Liver (tissue), 3 donors: ENCODE measurements around the gene EBF4.

Source experiments
- GABPA ChIP-seq, 2 donors: IDR thresholded peaks in 1 of 2; conservative IDR thresholded peaks in 1 of 2; 2 replicates each; pipeline ENCODE4 v1.6.1; 2016; ENCODE audit warnings: antibody characterized with exemption in 2 of 2, mild to moderate bottlenecking in 1 of 2, moderate library complexity in 1 of 2
- JUND ChIP-seq, 2 donors: IDR thresholded peaks; 2 replicates each; pipeline ENCODE4 v1.6.1; 2016; ENCODE audit warnings: antibody characterized with exemption in 2 of 2
- NR2F2 ChIP-seq: IDR thresholded peaks from 2 replicates; pipeline ENCODE4 v1.6.1; 2016; ENCODE audit warnings: antibody characterized with exemption
- RAD21 ChIP-seq, 2 donors: IDR thresholded peaks; 2 replicates each; pipeline ENCODE4 v1.6.1; 2016; ENCODE audit warnings: antibody characterized with exemption in 2 of 2, mild to moderate bottlenecking in 2 of 2
- RXRA ChIP-seq, 2 donors: IDR thresholded peaks; 2 replicates each; pipeline ENCODE4 v1.6.1; 2017 to 2018; ENCODE audit warnings: antibody characterized with exemption in 2 of 2, mild to moderate bottlenecking in 1 of 2
- TAF1 ChIP-seq: conservative IDR thresholded peaks from 2 replicates; pipeline ENCODE4 v1.6.1; 2016; ENCODE audit warnings: antibody characterized with exemption, mild to moderate bottlenecking
- YY1 ChIP-seq: IDR thresholded peaks from 2 replicates; pipeline ENCODE4 v1.6.1; 2016; ENCODE audit warnings: antibody characterized with exemption, mild to moderate bottlenecking
- TF ChIP-seq, protein P1 (sequence below): fragments of 150-350 bp; IDR thresholded peaks from 2 replicates; pipeline ENCODE4 v1.5.1; 2017; ENCODE audit warnings: improper control_type of control experiment, low read depth, low read length; ENCODE audit not compliant: missing input control
- TF ChIP-seq, protein P2 (sequence below): IDR thresholded peaks from 2 replicates; pipeline ENCODE4 v1.6.1; 2016; ENCODE audit warnings: antibody characterized with exemption, mild to moderate bottlenecking
- TF ChIP-seq, protein P3 (sequence below): IDR thresholded peaks from 2 replicates; pipeline ENCODE4 v1.6.1; 2016; ENCODE audit warnings: antibody characterized with exemption
- TF ChIP-seq, protein P4 (sequence below): IDR thresholded peaks from 2 replicates; pipeline ENCODE4 v1.6.1; 2016; ENCODE audit warnings: antibody characterized with exemption
- donor health status: healthy.
- donor health status: healthy.

DNA sequence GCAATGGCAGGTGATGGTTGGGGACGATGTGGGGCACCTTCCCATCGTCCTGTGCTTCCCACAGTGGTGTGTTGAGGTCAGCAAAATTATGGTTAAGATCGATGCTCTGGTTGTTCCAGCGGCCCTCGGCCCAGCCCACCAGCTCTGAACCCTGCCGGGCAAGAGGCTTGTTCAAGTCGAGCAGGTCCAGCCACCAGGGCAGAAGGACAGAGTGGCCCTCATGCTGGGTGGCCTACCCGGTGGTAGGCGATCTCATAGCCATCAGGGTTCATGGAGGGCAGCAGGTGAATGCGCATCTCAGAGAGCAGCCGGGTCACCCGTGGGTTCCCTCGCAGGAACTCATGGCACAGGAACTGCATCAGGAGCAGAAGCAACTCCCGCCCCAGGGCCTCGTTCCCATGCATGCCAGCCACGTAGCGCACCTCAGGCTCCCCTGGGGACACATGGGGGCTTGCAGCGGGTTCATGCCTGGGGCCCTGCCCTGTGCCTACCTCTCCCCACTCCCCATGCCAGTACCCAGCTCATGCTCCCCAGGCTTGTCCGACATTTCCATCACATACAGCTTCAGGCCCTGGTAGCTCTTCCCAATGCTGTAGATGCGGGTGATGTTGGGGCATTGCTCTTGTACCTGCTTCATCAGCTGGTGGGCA, 103.6 kb downstream of the EBF4 start:
- TF ChIP-seq, protein P1, sequence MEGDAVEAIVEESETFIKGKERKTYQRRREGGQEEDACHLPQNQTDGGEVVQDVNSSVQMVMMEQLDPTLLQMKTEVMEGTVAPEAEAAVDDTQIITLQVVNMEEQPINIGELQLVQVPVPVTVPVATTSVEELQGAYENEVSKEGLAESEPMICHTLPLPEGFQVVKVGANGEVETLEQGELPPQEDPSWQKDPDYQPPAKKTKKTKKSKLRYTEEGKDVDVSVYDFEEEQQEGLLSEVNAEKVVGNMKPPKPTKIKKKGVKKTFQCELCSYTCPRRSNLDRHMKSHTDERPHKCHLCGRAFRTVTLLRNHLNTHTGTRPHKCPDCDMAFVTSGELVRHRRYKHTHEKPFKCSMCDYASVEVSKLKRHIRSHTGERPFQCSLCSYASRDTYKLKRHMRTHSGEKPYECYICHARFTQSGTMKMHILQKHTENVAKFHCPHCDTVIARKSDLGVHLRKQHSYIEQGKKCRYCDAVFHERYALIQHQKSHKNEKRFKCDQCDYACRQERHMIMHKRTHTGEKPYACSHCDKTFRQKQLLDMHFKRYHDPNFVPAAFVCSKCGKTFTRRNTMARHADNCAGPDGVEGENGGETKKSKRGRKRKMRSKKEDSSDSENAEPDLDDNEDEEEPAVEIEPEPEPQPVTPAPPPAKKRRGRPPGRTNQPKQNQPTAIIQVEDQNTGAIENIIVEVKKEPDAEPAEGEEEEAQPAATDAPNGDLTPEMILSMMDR, result no peak
- TF ChIP-seq RAD21 (IDR thresholded peaks at IDR 0.05) (no peak), NR2F2 (no peak), JUND (IDR thresholded peaks at IDR 0.05) (no peak), GABPA (IDR thresholded peaks at IDR 0.05 in 1 of 2, conservative IDR thresholded peaks at IDR 0.05 in 1 of 2) (no peak), RXRA (IDR thresholded peaks at IDR 0.05) (no peak), TAF1 (no peak), YY1 (no peak)
- TF ChIP-seq, protein P2, sequence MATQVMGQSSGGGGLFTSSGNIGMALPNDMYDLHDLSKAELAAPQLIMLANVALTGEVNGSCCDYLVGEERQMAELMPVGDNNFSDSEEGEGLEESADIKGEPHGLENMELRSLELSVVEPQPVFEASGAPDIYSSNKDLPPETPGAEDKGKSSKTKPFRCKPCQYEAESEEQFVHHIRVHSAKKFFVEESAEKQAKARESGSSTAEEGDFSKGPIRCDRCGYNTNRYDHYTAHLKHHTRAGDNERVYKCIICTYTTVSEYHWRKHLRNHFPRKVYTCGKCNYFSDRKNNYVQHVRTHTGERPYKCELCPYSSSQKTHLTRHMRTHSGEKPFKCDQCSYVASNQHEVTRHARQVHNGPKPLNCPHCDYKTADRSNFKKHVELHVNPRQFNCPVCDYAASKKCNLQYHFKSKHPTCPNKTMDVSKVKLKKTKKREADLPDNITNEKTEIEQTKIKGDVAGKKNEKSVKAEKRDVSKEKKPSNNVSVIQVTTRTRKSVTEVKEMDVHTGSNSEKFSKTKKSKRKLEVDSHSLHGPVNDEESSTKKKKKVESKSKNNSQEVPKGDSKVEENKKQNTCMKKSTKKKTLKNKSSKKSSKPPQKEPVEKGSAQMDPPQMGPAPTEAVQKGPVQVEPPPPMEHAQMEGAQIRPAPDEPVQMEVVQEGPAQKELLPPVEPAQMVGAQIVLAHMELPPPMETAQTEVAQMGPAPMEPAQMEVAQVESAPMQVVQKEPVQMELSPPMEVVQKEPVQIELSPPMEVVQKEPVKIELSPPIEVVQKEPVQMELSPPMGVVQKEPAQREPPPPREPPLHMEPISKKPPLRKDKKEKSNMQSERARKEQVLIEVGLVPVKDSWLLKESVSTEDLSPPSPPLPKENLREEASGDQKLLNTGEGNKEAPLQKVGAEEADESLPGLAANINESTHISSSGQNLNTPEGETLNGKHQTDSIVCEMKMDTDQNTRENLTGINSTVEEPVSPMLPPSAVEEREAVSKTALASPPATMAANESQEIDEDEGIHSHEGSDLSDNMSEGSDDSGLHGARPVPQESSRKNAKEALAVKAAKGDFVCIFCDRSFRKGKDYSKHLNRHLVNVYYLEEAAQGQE, result no peak
- TF ChIP-seq, protein P3, sequence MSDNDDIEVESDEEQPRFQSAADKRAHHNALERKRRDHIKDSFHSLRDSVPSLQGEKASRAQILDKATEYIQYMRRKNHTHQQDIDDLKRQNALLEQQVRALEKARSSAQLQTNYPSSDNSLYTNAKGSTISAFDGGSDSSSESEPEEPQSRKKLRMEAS, result no peak
- TF ChIP-seq, protein P4, sequence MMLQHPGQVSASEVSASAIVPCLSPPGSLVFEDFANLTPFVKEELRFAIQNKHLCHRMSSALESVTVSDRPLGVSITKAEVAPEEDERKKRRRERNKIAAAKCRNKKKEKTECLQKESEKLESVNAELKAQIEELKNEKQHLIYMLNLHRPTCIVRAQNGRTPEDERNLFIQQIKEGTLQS, result no peak
